SK-N-SH treated with all-trans-retinoic acid at 6 μM for 48 hours (cell line): ENCODE measurements around the gene ARR3.

Experiments
- ATAC-seq: fragments of 200-7000 bp; cut with Tn5 transposase; 3 replicates; pipeline ENCODE4 v1.9.1; 2020; ENCODE audit warnings: mild to moderate bottlenecking, moderate library complexity
- ARNTL ChIP-seq: fragments of 450-650 bp; formaldehyde crosslinking; IDR thresholded peaks from 2 replicates; pipeline ENCODE4 v1.5.0; 2020; ENCODE audit warnings: low read depth, mild to moderate bottlenecking, moderate library complexity, borderline replicate concordance
- BACH2 ChIP-seq: fragments of 250-450 bp; sonication (Bioruptor Pico); IDR thresholded peaks from 2 replicates; pipeline ENCODE4 v1.9.0; 2021; ENCODE audit warnings: mild to moderate bottlenecking, borderline replicate concordance
- CREB5 ChIP-seq: fragments of 250-450 bp; sonication (Bioruptor Pico); IDR thresholded peaks from 2 replicates; pipeline ENCODE4 v1.5.1; 2020; ENCODE audit warnings: low read depth, mild to moderate bottlenecking, moderate library complexity
- CSDC2 ChIP-seq: fragments of 250-450 bp; sonication (Bioruptor Pico); IDR thresholded peaks from 2 replicates; pipeline ENCODE4 v1.5.0; 2020; ENCODE audit warnings: mild to moderate bottlenecking, moderate library complexity
- CSRNP3 ChIP-seq: fragments of 250-450 bp; sonication (Bioruptor Pico); IDR thresholded peaks from 2 replicates; pipeline ENCODE4 v1.5.1; 2021; ENCODE audit warnings: mild to moderate bottlenecking, moderate library complexity
- ESRRG ChIP-seq: fragments of 250-450 bp; sonication (Bioruptor Pico); IDR thresholded peaks from 2 replicates; pipeline ENCODE4 v1.6.1; 2021; ENCODE audit warnings: mild to moderate bottlenecking
- GLIS3 ChIP-seq: fragments of 250-450 bp; sonication (Bioruptor Pico); IDR thresholded peaks from 2 replicates; pipeline ENCODE4 v1.5.0; 2020; ENCODE audit warnings: mild to moderate bottlenecking, moderate library complexity
- ISL1 ChIP-seq: fragments of 250-450 bp; sonication (Bioruptor Pico); IDR thresholded peaks from 2 replicates; pipeline ENCODE4 v2.1.2; 2022; ENCODE audit warnings: mild to moderate bottlenecking, moderate library complexity
- OSR1 ChIP-seq: fragments of 250-450 bp; sonication (Bioruptor Pico); IDR thresholded peaks from 2 replicates; pipeline ENCODE4 v1.8.0; 2022; ENCODE audit warnings: moderate library complexity, mild to moderate bottlenecking, inconsistent platforms
- PATZ1 ChIP-seq: fragments of 250-450 bp; sonication (Bioruptor Pico); IDR thresholded peaks from 2 replicates; pipeline ENCODE4 v1.8.0; 2020; ENCODE audit warnings: mild to moderate bottlenecking, moderate library complexity, borderline replicate concordance
- POU6F1 ChIP-seq: fragments of 250-450 bp; sonication (Bioruptor Pico); IDR thresholded peaks from 2 replicates; pipeline ENCODE4 v1.8.0; 2021; ENCODE audit warnings: low read depth, mild to moderate bottlenecking, moderate library complexity, borderline replicate concordance
- PPARA ChIP-seq: fragments of 250-450 bp; sonication (Bioruptor Pico); IDR thresholded peaks from 2 replicates; pipeline ENCODE4 v1.5.0; 2020; ENCODE audit warnings: mild to moderate bottlenecking, borderline replicate concordance
- RARB ChIP-seq: fragments of 250-450 bp; sonication (Bioruptor Pico); IDR thresholded peaks from 2 replicates; pipeline ENCODE4 v1.8.0; 2021; ENCODE audit warnings: mild to moderate bottlenecking, moderate library complexity
- TCF4 ChIP-seq: fragments of 250-450 bp; sonication (Bioruptor Pico); IDR thresholded peaks from 2 replicates; pipeline ENCODE4 v1.8.0; 2021; ENCODE audit warnings: mild to moderate bottlenecking, moderate library complexity, borderline replicate concordance
- TOX ChIP-seq: fragments of 250-450 bp; sonication (Bioruptor Pico); IDR thresholded peaks from 2 replicates; pipeline ENCODE4 v1.8.0; 2021; ENCODE audit warnings: mild to moderate bottlenecking, moderate library complexity, borderline replicate concordance
- TSHZ2 ChIP-seq: fragments of 250-450 bp; sonication (Bioruptor Pico); IDR thresholded peaks from 2 replicates; pipeline ENCODE4 v1.5.0; 2020; ENCODE audit warnings: mild to moderate bottlenecking, moderate library complexity
- ZC3H10 ChIP-seq: fragments of 250-450 bp; sonication (Bioruptor Pico); IDR thresholded peaks from 2 replicates; pipeline ENCODE4 v1.5.1; 2021; ENCODE audit warnings: mild to moderate bottlenecking, moderate library complexity
- ZFP3 ChIP-seq: fragments of 250-450 bp; sonication (Bioruptor Pico); IDR thresholded peaks from 2 replicates; pipeline ENCODE4 v1.5.0; 2020; ENCODE audit warnings: mild to moderate bottlenecking, moderate library complexity
- ZFP30 ChIP-seq: fragments of 450-650 bp; formaldehyde crosslinking; IDR thresholded peaks from 2 replicates; pipeline ENCODE4 v1.5.0; 2022; ENCODE audit warnings: mild to moderate bottlenecking, moderate library complexity
- ZNF565 ChIP-seq: fragments of 450-650 bp; formaldehyde crosslinking; conservative IDR thresholded peaks from 2 replicates; pipeline ENCODE4 v1.5.0; 2020; ENCODE audit warnings: low read depth, mild to moderate bottlenecking, moderate library complexity
- ZNF70 ChIP-seq: fragments of 450-650 bp; formaldehyde crosslinking; IDR thresholded peaks from 2 replicates; pipeline ENCODE4 v1.5.0; 2020; ENCODE audit warnings: mild to moderate bottlenecking, moderate library complexity
- ZNF8 ChIP-seq: fragments of 450-650 bp; formaldehyde crosslinking; IDR thresholded peaks from 2 replicates; pipeline ENCODE4 v1.5.0; 2020; ENCODE audit warnings: mild to moderate bottlenecking, moderate library complexity

ARR3 gene

GRCh38 chrX:70279081-70279480 lies 10.9 kb downstream of the ARR3 start:
- ATAC-seq, result no peak
- TF ChIP-seq RARB (CRISPR knock-in tag) (no peak), POU6F1 (no peak), ZNF8 (no peak), GLIS3 (CRISPR knock-in tag) (no peak), BACH2 (CRISPR knock-in tag) (no peak), ZFP30 (no peak), ZNF70 (CRISPR knock-in tag) (no peak)

GRCh38 chrX:70280573-70280972 lies 12.4 kb downstream of the ARR3 start:
- no peak for ATAC-seq
- TF ChIP-seq ZNF565 (CRISPR knock-in tag), result no peak
- TF ChIP-seq PPARA (CRISPR knock-in tag), result no peak
- TF ChIP-seq BACH2 (CRISPR knock-in tag), result no peak
- TF ChIP-seq ZFP3, result no peak
- no peak for TF ChIP-seq ZC3H10 (CRISPR knock-in tag)
- no peak for TF ChIP-seq ARNTL (CRISPR knock-in tag)
- no peak for TF ChIP-seq TOX (CRISPR knock-in tag)
- TF ChIP-seq CREB5 (CRISPR knock-in tag), result no peak
- TF ChIP-seq OSR1 (CRISPR knock-in tag), result no peak
- TF ChIP-seq PATZ1 (CRISPR knock-in tag), result no peak
- no peak for TF ChIP-seq CSRNP3 (CRISPR knock-in tag)
- TF ChIP-seq CSDC2 (CRISPR knock-in tag), result no peak
- TF ChIP-seq TCF4 (CRISPR knock-in tag), result no peak

- ATAC-seq, result no peak
- no peak for TF ChIP-seq ZNF70 (CRISPR knock-in tag)
- TF ChIP-seq GLIS3 (CRISPR knock-in tag), result no peak
- TF ChIP-seq ISL1 (CRISPR knock-in tag), result no peak
- no peak for TF ChIP-seq RARB (CRISPR knock-in tag)
- no peak for TF ChIP-seq ESRRG (CRISPR knock-in tag)
- no peak for TF ChIP-seq ZFP30
- no peak for TF ChIP-seq PATZ1 (CRISPR knock-in tag)
- TF ChIP-seq POU6F1, result no peak
- TF ChIP-seq TSHZ2 (CRISPR knock-in tag), result no peak
- TF ChIP-seq TOX (CRISPR knock-in tag), result no peak
- no peak for TF ChIP-seq OSR1 (CRISPR knock-in tag)
- no peak for TF ChIP-seq CSDC2 (CRISPR knock-in tag)
- TF ChIP-seq ZC3H10 (CRISPR knock-in tag), result no peak
- no peak for TF ChIP-seq TCF4 (CRISPR knock-in tag)
- no peak for TF ChIP-seq CREB5 (CRISPR knock-in tag)
- no peak for TF ChIP-seq BACH2 (CRISPR knock-in tag)
- TF ChIP-seq ZNF565 (CRISPR knock-in tag), result no peak
Observed at GRCh38 chrX:70281951-70282350, 13.8 kb downstream of the ARR3 start, which contains the start of gene RAB41. RAB41 (plus strand) TSS chrX:70282172; CDS start chrX:70282218, 46 bp downstream.
